Activated naive CD4-positive, alpha-beta T cell treated with anti-CD3 and anti-CD28 coated beads for 36 hours (primary cell): ENCODE data around the gene CNKSR3. TPM values are rescaled to one million over a fixed set of nuclear protein-coding genes. Genes with fewer than 3 reads are reported as not detected.
A peak's percentile ranks its signal among the peaks of the same experiment; 100 is the strongest.

Source experiments
- CTCF ChIA-PET: fragments of 350-600 bp; sonication (Branson Sonifier 250); formaldehyde crosslinking; loops from one replicate; lab custom pipeline; 2021; ENCODE audit warnings: antibody characterized with exemption; lab: Charles Lee
- DNase-seq: peaks from one replicate; pipeline ENCODE4 v3.0.0-alpha.2; 2020
- H3K27ac Mint-ChIP-seq: one replicate; pipeline ENCODE4 v1.8.0; 2021; ENCODE audit warnings: mild to moderate bottlenecking, mixed read lengths
- H3K27me3 Mint-ChIP-seq: one replicate; pipeline ENCODE4 v1.8.0; 2021; ENCODE audit warnings: low read depth, mixed read lengths
- H3K36me3 Mint-ChIP-seq: one replicate; pipeline ENCODE4 v1.8.0; 2021; ENCODE audit warnings: low read depth, mixed read lengths
- H3K4me1 Mint-ChIP-seq: one replicate; pipeline ENCODE4 v1.8.0; 2021; ENCODE audit warnings: low read depth, mixed read lengths
- H3K4me3 Mint-ChIP-seq: one replicate; pipeline ENCODE4 v1.8.0; 2021; ENCODE audit warnings: mild to moderate bottlenecking, moderate library complexity, mixed read lengths
- H3K9me3 Mint-ChIP-seq: one replicate; pipeline ENCODE4 v1.8.0; 2021; ENCODE audit warnings: mixed read lengths
- intact Hi-C: fragments of 100-400 bp; cut with micrococcal nuclease; formaldehyde crosslinking; loops from one replicate; pipeline ENCODE4 v1.15.1; 2023
- total RNA-seq, 2 experiments: library from RNA; stranded (reverse); gene quantifications; one replicate each; pipeline ENCODE4 v1.2.3, GENCODE V29; 2021

The CNKSR3 gene
- total RNA-seq, 2 experiments from 2014 or later: 0.12 TPM

DNA sequence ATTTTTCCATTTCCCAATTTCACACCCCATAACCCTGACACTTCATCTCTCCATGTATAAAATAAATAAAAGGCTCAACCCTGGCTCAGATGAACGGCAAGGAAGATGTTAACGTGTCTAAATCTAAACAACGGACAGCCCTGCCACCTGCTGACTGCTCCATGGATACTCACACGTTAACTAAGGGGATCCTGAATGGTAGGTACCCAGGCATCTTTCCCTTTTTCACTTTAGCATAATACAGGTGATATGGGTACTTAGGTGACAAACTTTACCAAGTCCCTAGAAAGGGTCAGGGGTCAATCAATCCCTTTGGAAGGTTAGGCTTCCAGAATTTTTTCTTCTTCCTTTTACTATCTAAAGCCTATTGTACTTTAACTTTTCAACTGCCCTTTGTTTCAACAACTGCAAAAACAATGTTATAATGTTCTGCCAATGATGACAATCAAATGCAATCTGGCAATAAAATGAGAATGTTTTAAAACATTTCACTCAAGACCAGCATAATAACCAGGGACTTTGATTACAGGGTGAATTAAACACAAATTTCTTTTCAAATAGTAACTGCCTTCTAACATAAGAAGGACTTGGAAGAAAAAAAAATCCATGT lies 101.5 kb downstream of the CNKSR3 start:
- CTCF ChIA-PET: no interaction called here
- peaks cover 9% of the 10 kb centered on the region for H3K4me1 Mint-ChIP-seq
- no peaks in the 10 kb centered on the region for H3K36me3 Mint-ChIP-seq
- no peak overlapping the region for H3K4me3 Mint-ChIP-seq
- DNase-seq: peak; percentile 36
- intact Hi-C loops: loop anchor here (1.0 kb wide), 1 partner anchor 253 kb away; no protein-coding TSS in a partner anchor
- H3K9me3 Mint-ChIP-seq: no peaks in the 10 kb centered on the region
- peaks cover 2% of the 10 kb centered on the region for H3K27me3 Mint-ChIP-seq
- H3K27ac Mint-ChIP-seq: no peak overlapping the region

DNA sequence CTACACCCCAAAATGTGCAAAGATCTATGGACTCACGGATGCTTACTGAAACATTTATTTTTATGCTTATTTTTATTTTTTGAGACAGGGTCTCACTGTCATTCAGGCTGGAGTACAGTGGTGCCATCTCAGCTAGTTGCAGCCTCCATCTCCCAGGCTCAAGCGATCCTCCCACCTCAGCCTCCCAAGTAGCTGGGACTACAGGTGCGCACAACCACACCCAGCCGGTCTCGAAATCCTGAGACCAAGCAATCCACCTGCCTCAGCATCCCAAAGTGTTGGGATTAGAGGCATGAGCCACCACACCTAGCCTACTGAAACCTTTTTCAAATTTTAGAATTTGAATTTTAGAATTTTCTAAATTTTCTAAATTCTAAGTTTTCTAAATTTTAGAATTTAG lies 103.0 kb downstream of the CNKSR3 start:
- no peak overlapping the region for H3K4me3 Mint-ChIP-seq
- intact Hi-C loops: no loop called here
- CTCF ChIA-PET: interaction anchor here (1.3 kb wide), 1 partner anchor 130 kb away, joined by 3 read pairs; no protein-coding TSS in a partner anchor

DNA sequence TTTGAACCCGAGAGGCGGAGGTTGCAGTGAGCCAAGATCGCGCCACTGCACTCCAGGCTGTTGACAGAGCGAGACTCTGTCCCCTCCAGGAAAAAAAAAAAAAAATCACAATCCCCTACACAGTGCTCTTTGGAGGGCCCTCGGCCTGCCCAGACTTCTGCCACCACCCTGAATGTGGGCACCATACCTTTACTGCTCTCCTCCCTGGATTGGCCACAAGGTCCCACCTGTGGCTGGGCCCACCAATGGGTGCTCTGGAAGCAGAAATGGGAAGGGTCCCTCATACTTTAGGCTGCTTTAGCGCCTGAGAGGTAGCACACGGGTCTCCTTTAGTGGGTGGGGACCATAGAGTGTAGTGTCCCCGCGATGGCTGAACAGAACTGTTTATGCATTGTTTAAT lies 103.6 kb downstream of the CNKSR3 start:
- peaks cover 11% of the 10 kb centered on the region for H3K4me1 Mint-ChIP-seq
- H3K27ac Mint-ChIP-seq: no peak overlapping the region
- no peak overlapping the region for H3K4me3 Mint-ChIP-seq
- no peaks in the 10 kb centered on the region for H3K36me3 Mint-ChIP-seq
- peaks cover 2% of the 10 kb centered on the region for H3K27me3 Mint-ChIP-seq
- CTCF ChIA-PET: interaction anchor here (0.6 to 1.3 kb wide), 2 partner anchors 253 to 268 kb away, joined by 3 to 4 read pairs; no protein-coding TSS in a partner anchor
- intact Hi-C loops: no loop called here
- H3K9me3 Mint-ChIP-seq: no peaks in the 10 kb centered on the region
- no peak for DNase-seq

More for the DNA sequence above, 103.0 kb downstream of the CNKSR3 start:
- H3K36me3 Mint-ChIP-seq: no peaks in the 10 kb centered on the region
- H3K4me1 Mint-ChIP-seq: peaks cover 11% of the 10 kb centered on the region
- peaks cover 2% of the 10 kb centered on the region for H3K27me3 Mint-ChIP-seq
- H3K9me3 Mint-ChIP-seq: no peaks in the 10 kb centered on the region
- H3K27ac Mint-ChIP-seq: no peak overlapping the region
- DNase-seq: no peak

DNA sequence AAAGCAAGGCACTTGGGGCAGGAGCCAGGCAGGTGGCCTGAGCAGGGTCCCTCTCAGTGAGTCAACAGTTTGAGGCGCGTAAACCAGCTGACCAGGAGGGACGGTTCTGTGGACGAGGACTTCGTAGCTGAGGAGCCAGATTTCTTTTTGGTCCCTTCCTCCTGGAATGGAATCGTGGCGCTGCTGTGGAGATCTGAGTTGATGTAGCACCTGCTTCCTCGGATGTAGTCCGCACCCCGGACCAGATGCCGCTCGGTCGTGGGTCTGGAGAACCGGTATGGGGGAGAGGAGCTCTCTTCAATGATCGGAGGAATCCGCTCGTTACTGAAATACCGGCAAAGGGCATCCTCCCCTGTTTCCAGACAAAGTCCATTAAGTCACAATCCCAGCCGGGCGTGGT lies 104.2 kb downstream of the CNKSR3 start:
- H3K4me1 Mint-ChIP-seq: peaks cover 11% of the 10 kb centered on the region
- H3K27me3 Mint-ChIP-seq: peaks cover 2% of the 10 kb centered on the region
- CTCF ChIA-PET: interaction anchor here (0.6 to 1.3 kb wide), 3 partner anchors 25 to 269 kb away, joined by 3 to 4 read pairs (median 3); no protein-coding TSS in a partner anchor
- no peaks in the 10 kb centered on the region for H3K36me3 Mint-ChIP-seq
- H3K9me3 Mint-ChIP-seq: no peaks in the 10 kb centered on the region
- no peak overlapping the region for H3K4me3 Mint-ChIP-seq
- DNase-seq: no peak
- intact Hi-C loops: no loop called here
- H3K27ac Mint-ChIP-seq: no peak overlapping the region

DNA sequence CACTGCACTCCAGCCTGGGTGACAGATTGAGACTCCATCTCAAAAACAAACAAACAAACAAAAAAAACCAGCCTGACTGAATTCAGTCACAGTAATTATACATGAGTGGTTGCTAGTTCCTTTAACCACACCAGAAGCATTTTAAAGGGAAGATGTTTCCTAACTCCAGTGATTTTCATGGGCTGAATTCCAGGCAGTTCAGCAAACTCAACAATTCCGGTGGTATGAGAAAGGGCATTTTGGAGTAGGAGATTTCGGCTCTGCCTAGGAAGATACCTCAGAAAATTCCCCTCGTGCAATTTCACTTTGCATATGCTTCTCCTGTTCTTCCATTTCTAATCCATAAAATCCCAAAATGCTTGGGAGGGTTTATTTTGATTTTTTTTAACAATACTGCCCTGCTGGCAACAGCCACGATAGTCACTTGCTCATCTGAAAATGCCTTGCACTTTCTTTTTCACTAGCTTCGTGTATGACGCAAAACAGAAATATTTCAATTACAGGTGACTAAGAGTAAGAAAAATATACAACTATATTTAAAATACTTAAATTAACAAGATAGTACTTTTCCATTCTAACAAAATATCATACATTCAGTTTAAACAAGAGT lies 105.6 kb downstream of the CNKSR3 start:
- Mint-ChIP-seq H3K4me3 (no peak overlapping the region), H3K9me3 (no peaks in the 10 kb centered on the region), H3K27ac (no peak overlapping the region), H3K27me3 (peaks cover 2% of the 10 kb centered on the region), H3K4me1 (peaks cover 5% of the 10 kb centered on the region), H3K36me3 (no peaks in the 10 kb centered on the region)
- intact Hi-C loops: no loop called here
- CTCF ChIA-PET: interaction anchor here (0.6 kb wide), 1 partner anchor 281 kb away, joined by 3 read pairs; no protein-coding TSS in a partner anchor
- DNase-seq: no peak

DNA sequence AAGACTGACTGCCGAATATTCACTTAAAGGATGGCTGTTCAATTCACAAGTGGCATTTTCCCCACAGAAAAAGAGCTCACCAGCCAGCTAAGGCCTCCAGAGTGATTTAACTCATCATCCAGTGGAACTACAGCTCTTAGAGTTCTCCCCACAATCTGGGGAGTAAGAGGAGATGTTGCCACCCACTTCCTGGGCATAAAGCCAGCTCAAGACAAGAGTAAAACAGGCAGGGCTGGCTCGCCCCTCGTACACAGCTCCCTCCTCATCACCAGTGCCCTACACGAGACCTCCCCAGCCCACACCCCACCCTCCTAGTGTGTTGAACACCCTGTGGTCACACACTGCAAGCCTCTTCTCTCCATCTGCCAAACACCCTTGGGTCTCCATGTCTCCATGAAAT lies 106.7 kb downstream of the CNKSR3 start:
- Mint-ChIP-seq H3K27me3 (peaks cover 2% of the 10 kb centered on the region), H3K4me3 (no peak overlapping the region), H3K27ac (no peak overlapping the region), H3K36me3 (no peaks in the 10 kb centered on the region), H3K4me1 (peaks cover 5% of the 10 kb centered on the region), H3K9me3 (no peaks in the 10 kb centered on the region)
- DNase-seq: no peak
- CTCF ChIA-PET: no interaction called here
- intact Hi-C loops: no loop called here

DNA sequence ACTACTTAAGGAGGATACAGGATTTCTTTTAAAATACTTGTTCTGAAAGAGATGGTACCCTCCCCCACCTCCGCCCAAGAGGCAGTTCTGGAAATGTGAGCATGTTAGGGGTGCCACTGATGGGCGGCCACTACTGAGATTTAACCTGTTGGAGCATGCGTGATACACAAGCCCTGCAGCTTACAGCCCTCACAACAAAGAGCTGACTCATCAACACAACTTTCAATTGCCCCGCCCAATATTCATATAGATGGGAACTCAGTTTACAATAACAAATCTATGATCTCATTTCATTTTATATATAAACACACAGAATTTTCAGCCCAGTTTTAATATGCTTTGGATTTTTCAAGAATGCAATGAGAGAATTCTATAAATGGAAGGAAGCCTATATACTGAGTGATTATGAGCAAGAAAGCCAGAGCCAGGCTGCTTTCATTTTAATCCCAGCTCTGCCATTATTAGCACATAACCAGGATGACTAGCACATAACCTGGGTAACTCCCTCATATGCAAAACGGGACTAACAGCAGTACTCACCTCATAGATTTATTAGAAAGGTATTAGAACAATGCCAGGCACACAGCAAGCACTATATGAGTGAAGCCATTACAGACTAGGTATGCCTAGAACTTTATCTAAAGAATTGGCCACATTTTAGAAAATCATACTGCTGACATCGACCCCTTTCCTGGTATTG lies 108.3 kb downstream of the CNKSR3 start:
- CTCF ChIA-PET: interaction anchor here (0.6 to 1.2 kb wide), 2 partner anchors 24 to 248 kb away, joined by 3 to 5 read pairs; no protein-coding TSS in a partner anchor
- H3K4me1 Mint-ChIP-seq: peaks cover 5% of the 10 kb centered on the region
- H3K4me3 Mint-ChIP-seq: no peak overlapping the region
- H3K27ac Mint-ChIP-seq: no peak overlapping the region
- peaks cover 2% of the 10 kb centered on the region for H3K27me3 Mint-ChIP-seq
- H3K36me3 Mint-ChIP-seq: no peaks in the 10 kb centered on the region
- intact Hi-C loops: no loop called here
- DNase-seq: no peak
- no peaks in the 10 kb centered on the region for H3K9me3 Mint-ChIP-seq

DNA sequence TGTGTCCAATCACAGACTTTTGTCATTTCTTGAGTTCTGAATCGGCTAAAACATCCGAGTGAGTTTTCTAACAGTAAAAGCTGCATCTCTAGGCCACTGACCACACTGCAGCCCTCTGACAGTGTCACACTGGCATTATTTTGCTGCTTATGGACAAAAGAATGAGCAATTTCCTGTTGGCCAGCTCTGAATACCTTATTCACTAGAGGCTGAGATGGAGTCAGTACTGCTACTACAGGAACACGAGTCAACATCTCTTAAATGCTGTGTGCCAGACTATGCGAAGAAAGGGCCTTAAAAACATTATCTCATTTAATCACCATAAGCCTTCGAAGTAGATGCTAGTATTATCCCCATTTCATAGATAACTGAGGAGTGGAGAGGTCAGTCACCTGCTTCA lies 111.4 kb downstream of the CNKSR3 start:
- no peak overlapping the region for H3K4me3 Mint-ChIP-seq
- H3K4me1 Mint-ChIP-seq: peaks cover 2% of the 10 kb centered on the region

DNA sequence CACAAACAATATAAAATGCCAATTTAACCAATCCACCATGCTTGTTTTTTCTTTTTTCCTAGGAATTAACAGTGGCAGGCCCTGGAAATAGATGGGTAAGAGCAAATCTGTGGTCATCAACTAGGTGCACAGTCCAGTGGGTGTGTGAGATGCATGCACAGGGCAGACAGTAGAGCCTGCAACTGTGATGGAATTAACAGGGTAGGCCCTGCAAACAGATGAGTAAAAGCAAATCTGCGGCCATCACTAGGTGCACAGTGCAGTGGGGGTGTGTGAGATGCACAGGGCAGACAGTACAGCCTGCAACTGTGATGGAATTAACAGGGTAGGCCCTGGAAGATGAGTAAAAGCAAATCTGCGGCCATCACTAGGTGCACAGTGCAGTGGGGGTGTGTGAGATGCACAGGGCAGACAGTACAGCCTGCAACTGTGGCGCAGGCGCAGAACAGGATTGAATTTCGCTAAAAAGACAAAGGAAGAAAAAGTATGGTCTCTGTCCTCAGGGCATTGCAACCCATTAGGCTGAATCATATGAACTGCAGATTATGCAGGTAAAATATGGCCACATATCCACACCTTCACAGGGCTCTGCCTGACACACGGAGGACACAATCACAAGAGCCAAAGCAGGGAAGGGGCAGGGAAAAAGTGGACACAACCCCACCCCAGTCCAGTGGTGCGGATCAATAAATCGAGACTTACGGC lies 112.8 kb downstream of the CNKSR3 start:
- CTCF ChIA-PET: no interaction called here
- no peaks in the 10 kb centered on the region for H3K4me1 Mint-ChIP-seq

More for the DNA sequence above, 111.4 kb downstream of the CNKSR3 start:
- no peak for DNase-seq
- intact Hi-C loops: no loop called here
- H3K9me3 Mint-ChIP-seq: no peaks in the 10 kb centered on the region
- H3K36me3 Mint-ChIP-seq: no peaks in the 10 kb centered on the region
- H3K27ac Mint-ChIP-seq: no peak overlapping the region
- CTCF ChIA-PET: no interaction called here
- H3K27me3 Mint-ChIP-seq: no peaks in the 10 kb centered on the region

DNA sequence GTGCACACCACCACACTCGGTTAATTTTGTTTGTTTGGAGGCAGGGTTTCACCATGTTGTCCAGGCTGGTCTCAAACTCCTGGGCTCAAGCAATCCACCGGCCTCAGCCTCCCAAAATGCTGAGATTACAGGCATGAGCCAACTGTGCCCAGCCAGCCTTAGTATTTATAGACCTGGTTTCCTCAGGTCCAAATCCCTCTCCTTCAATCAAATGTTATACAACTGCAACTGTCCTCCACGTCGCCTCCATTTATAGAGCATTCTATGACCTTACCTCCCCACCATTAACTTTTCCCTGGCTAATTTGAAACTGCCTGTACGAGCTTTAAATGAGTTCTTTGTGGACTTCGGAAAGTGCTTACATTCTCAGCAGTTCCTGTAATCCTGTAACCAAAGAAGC lies 114.6 kb downstream of the CNKSR3 start:
- Mint-ChIP-seq H3K9me3 (no peaks in the 10 kb centered on the region), H3K27me3 (no peaks in the 10 kb centered on the region), H3K4me1 (no peaks in the 10 kb centered on the region), H3K4me3 (no peak overlapping the region), H3K27ac (no peak overlapping the region), H3K36me3 (no peaks in the 10 kb centered on the region)
- no peak for DNase-seq
- intact Hi-C loops: no loop called here
- CTCF ChIA-PET: no interaction called here

More for the DNA sequence above, 112.8 kb downstream of the CNKSR3 start:
- Mint-ChIP-seq H3K4me3 (no peak overlapping the region), H3K9me3 (no peaks in the 10 kb centered on the region), H3K36me3 (no peaks in the 10 kb centered on the region), H3K27ac (no peak overlapping the region), H3K27me3 (no peaks in the 10 kb centered on the region)
- DNase-seq: no peak
- intact Hi-C loops: no loop called here

DNA sequence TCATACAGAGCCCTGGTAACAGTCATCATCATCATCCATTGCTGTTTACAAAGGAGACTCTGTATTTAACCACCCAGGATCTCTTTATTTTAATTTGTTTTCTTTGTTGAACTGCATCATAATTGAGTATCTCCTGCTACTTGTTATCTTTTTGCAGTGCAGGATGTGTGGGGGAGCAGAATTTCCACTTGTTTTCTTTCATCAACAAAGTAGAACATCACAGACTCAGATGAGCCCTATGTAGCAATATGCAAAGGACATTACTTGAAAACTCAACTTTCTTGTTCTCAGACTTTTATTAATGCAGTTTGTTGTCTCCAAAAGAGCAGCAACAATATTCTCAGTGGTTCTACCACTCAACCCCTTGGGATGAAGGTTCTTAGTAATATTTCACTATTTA lies 115.2 kb downstream of the CNKSR3 start:
- Mint-ChIP-seq H3K36me3 (no peaks in the 10 kb centered on the region), H3K27ac (no peak overlapping the region), H3K27me3 (no peaks in the 10 kb centered on the region), H3K4me3 (no peak overlapping the region), H3K4me1 (no peaks in the 10 kb centered on the region), H3K9me3 (no peaks in the 10 kb centered on the region)
- intact Hi-C loops: no loop called here
- CTCF ChIA-PET: interaction anchor here (0.5 kb wide), 1 partner anchor 113 kb away, joined by 7 read pairs; no protein-coding TSS in a partner anchor
- no peak for DNase-seq

DNA sequence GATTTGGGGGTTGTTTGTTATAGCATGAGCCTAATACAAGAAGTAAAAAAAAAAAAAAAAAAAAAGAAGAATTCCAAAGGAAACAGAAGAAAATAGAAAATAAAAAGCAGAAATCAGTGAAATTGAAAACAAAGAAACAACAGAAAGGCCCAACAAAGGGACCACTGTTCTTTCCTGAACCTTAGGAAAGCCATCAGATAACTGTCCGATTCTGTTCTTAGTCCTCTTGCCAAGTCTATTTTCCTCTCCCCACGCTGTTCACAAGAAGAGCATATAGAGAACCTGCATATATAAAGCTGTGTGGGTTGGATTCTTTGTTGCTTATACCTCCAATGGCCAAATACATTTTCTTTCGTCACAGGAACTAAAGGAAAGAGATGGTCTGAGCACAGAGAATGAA lies 115.9 kb downstream of the CNKSR3 start:
- intact Hi-C loops: no loop called here
- peaks cover under 1% of the 10 kb centered on the region for H3K9me3 Mint-ChIP-seq
- no peak for DNase-seq
- no peak overlapping the region for H3K4me3 Mint-ChIP-seq
- H3K36me3 Mint-ChIP-seq: no peaks in the 10 kb centered on the region
- H3K27me3 Mint-ChIP-seq: no peaks in the 10 kb centered on the region
- CTCF ChIA-PET: no interaction called here
- H3K4me1 Mint-ChIP-seq: no peaks in the 10 kb centered on the region
- no peak overlapping the region for H3K27ac Mint-ChIP-seq
